ENCODE results near the gene ZNF582. TPM values are rescaled to one million over a fixed set of nuclear protein-coding genes. Genes with fewer than 3 reads are reported as not detected.
"Not testable (repeated sequence)": the region's sequence is repeated elsewhere in the genome, so short reads cannot be mapped to it uniquely, and the experiment has no call there.

The ZNF582 gene
- total RNA-seq, 2 donors from 2014 or later, result 4.0 to 4.4 TPM

- ATAC-seq, result no peak
- intact Hi-C loops (cut with DNase I), result no loop called here
Measured at GRCh38 chr19:56360841-56361240, 32.5 kb downstream of the ZNF582 start.

GRCh38 chr19:56356944-56357343 is 36.4 kb downstream of the ZNF582 start:
- no peak for DNase-seq
- intact Hi-C loops (cut with DNase I), result no loop called here
- no peak for ATAC-seq

More at GRCh38 chr19:56360841-56361240, 32.5 kb downstream of the ZNF582 start:
- DNase-seq, result no peak

- DNase-seq, result no peak
- no peak for ATAC-seq
- intact Hi-C loops (cut with DNase I), result no loop called here
Measured at GRCh38 chr19:56355517-56355916, 37.8 kb downstream of the ZNF582 start.

GRCh38 chr19:56351208-56351607 is 42.1 kb downstream of the ZNF582 start:
- DNase-seq (no peak), ATAC-seq (no peak)
- intact Hi-C loops (cut with DNase I), result loop anchor here (5.0 kb wide), 2 partner anchors 99 to 274 kb away; no protein-coding TSS in a partner anchor

- intact Hi-C loops (cut with DNase I), result loop anchor here (5.0 kb wide), 2 partner anchors 98 to 273 kb away; no protein-coding TSS in a partner anchor
- DNase-seq (peak; percentile 39), ATAC-seq (peak in 1 of 2 donors; percentile 44)
Measured at GRCh38 chr19:56350416-56351045, 42.8 kb downstream of the ZNF582 start.

GRCh38 chr19:56348289-56348877 is 45.0 kb downstream of the ZNF582 start:
- DNase-seq (no peak), ATAC-seq (no peak)
- intact Hi-C loops (cut with DNase I), result loop anchor here (5.0 to 10.0 kb wide), 2 partner anchors 94 to 271 kb away; no protein-coding TSS in a partner anchor

GRCh38 chr19:56347163-56347778 is 46.1 kb downstream of the ZNF582 start:
- intact Hi-C loops (cut with DNase I), result loop anchor here (5.0 to 10.0 kb wide), 2 partner anchors 92 to 270 kb away; no protein-coding TSS in a partner anchor
- no peak for DNase-seq
- no peak for ATAC-seq

- ATAC-seq (no peak), DNase-seq (no peak)
- intact Hi-C loops (cut with DNase I), result loop anchor here in 1 of 2 donors (10.0 kb wide), 1 partner anchor 87 kb away; no protein-coding TSS in a partner anchor
Measured at GRCh38 chr19:56341948-56342347, 51.4 kb downstream of the ZNF582 start.

- ATAC-seq; DNase-seq; intact Hi-C loops (cut with DNase I): not testable (repeated sequence)
Measured at GRCh38 chr19:56339031-56339430, 54.3 kb downstream of the ZNF582 start.

GRCh38 chr19:56337077-56337476 is 56.3 kb downstream of the ZNF582 start:
- intact Hi-C loops (cut with DNase I); DNase-seq; ATAC-seq: not testable (repeated sequence)

- ATAC-seq; DNase-seq; intact Hi-C loops (cut with DNase I): not testable (repeated sequence)
Measured at GRCh38 chr19:56335371-56335770, 58.0 kb downstream of the ZNF582 start.

- DNase-seq (no peak), ATAC-seq (no peak)
- intact Hi-C loops (cut with DNase I), result loop anchor here in 1 of 2 donors (5.0 kb wide), 2 partner anchors 81 to 256 kb away; no protein-coding TSS in a partner anchor
Measured at GRCh38 chr19:56333506-56333905, 59.8 kb downstream of the ZNF582 start.

Other genes with a start within 250 kb of the ZNF582 start
- not detected for gene GALP, start 217.5 kb downstream of the ZNF582 start, total RNA-seq
- not detected for gene ZSCAN5B, start 195.8 kb downstream of the ZNF582 start, total RNA-seq
- not detected for gene ZSCAN5C, start 191.3 kb downstream of the ZNF582 start, total RNA-seq
- not detected for gene EDDM13, start 120.8 kb downstream of the ZNF582 start, total RNA-seq
- gene ZSCAN5A, start 78.7 kb downstream of the ZNF582 start, total RNA-seq, result 10 to 100 TPM; 16.4 to 18.4 TPM
- 1 to 10 TPM; 5.0 to 6.2 TPM for gene ZNF583, start 10.8 kb upstream of the ZNF582 start, total RNA-seq
- gene ZNF667, start 83.8 kb upstream of the ZNF582 start, total RNA-seq, result 1 to 10 TPM; 4.0 to 4.9 TPM
- gene ZNF471, start 114.3 kb upstream of the ZNF582 start, total RNA-seq, result 1 to 10 TPM; 4.7 to 5.4 TPM
- gene ZFP28, start 145.4 kb upstream of the ZNF582 start, total RNA-seq, result 1 to 10 TPM; 4.8 to 5.7 TPM
- 1 to 10 TPM; 3.4 TPM for gene ZNF470, start 173.9 kb upstream of the ZNF582 start, total RNA-seq
- gene ZNF71, start 201.8 kb upstream of the ZNF582 start, total RNA-seq, result 1 to 10 TPM; 5.6 to 7.8 TPM
- gene SMIM17, start 249.6 kb upstream of the ZNF582 start, total RNA-seq, result under 1 TPM in 1 of 2 donors, not detected in 1; 0.39 TPM